Stimulated activated naive CD8-positive, alpha-beta T cell treated with anti-CD3 and anti-CD28 coated beads, Interleukin-15, Interleukin-2, amounts not matched to agents 100 ng/mL and 50 ng/mL, for 24 hours (primary cell): ENCODE measurements around the gene TAF10.

Source experiments
- H3K27ac Mint-ChIP-seq: one replicate; pipeline ENCODE4 v1.8.0; 2021; ENCODE audit warnings: mild to moderate bottlenecking, mixed read lengths
- H3K27me3 Mint-ChIP-seq: one replicate; pipeline ENCODE4 v1.8.0; 2021; ENCODE audit warnings: mixed read lengths
- H3K36me3 Mint-ChIP-seq: one replicate; pipeline ENCODE4 v1.8.0; 2021; ENCODE audit warnings: low read depth, mixed read lengths
- H3K4me1 Mint-ChIP-seq: one replicate; pipeline ENCODE4 v1.8.0; 2021; ENCODE audit warnings: low read depth, mixed read lengths
- H3K4me3 Mint-ChIP-seq: one replicate; pipeline ENCODE4 v1.8.0; 2021; ENCODE audit warnings: mild to moderate bottlenecking, mixed read lengths
- H3K9me3 Mint-ChIP-seq: one replicate; pipeline ENCODE4 v1.8.0; 2021; ENCODE audit warnings: mixed read lengths

TAF10 gene

DNA sequence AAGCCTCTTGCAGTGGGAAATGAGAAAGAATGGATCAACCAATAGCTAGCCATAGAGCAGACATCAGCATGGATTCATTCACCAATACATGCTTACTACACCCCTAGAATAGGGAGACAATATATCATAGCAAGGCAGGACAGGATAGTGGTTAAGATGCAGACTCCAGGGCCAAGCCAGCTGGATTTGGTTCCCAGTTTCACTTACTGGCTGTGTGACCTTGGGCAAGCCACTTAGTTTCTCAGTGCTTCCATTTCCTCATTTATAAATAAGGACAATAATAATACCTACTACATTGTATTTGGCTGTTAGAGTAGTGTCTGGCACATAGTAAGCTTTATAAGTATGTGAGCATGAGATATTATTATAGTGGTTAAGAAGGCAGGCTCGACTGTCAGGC is 36.5 kb upstream of the TAF10 start:
- Mint-ChIP-seq H3K27me3 (no peaks in the 10 kb centered on the region), H3K36me3 (no peaks in the 10 kb centered on the region), H3K4me3 (no peak overlapping the region), H3K9me3 (no peaks in the 10 kb centered on the region), H3K4me1 (no peaks in the 10 kb centered on the region), H3K27ac (no peak overlapping the region)

DNA sequence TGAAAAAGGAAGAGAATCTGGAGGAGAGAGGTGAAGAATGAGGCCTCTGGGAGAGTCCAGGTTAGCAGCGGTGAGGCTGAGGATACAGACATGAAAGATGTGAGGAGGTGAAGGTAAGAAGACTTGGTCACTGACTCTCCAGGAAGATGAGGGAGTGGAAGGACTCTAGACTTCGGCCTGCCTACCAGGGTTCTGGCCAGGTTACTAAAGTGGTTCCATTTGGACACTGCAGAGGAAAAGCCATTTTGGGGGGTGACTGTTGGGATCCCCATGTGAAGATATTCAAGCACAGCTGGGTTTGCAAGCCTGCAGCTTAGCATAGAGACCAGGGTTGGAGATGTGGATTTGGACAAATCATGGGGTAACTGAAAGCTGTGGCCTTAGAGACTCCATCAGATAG is 35.8 kb upstream of the TAF10 start:
- H3K27ac Mint-ChIP-seq, result no peak overlapping the region
- H3K4me3 Mint-ChIP-seq, result no peak overlapping the region
- no peaks in the 10 kb centered on the region for H3K36me3 Mint-ChIP-seq
- no peaks in the 10 kb centered on the region for H3K9me3 Mint-ChIP-seq
- no peaks in the 10 kb centered on the region for H3K27me3 Mint-ChIP-seq
- no peaks in the 10 kb centered on the region for H3K4me1 Mint-ChIP-seq

DNA sequence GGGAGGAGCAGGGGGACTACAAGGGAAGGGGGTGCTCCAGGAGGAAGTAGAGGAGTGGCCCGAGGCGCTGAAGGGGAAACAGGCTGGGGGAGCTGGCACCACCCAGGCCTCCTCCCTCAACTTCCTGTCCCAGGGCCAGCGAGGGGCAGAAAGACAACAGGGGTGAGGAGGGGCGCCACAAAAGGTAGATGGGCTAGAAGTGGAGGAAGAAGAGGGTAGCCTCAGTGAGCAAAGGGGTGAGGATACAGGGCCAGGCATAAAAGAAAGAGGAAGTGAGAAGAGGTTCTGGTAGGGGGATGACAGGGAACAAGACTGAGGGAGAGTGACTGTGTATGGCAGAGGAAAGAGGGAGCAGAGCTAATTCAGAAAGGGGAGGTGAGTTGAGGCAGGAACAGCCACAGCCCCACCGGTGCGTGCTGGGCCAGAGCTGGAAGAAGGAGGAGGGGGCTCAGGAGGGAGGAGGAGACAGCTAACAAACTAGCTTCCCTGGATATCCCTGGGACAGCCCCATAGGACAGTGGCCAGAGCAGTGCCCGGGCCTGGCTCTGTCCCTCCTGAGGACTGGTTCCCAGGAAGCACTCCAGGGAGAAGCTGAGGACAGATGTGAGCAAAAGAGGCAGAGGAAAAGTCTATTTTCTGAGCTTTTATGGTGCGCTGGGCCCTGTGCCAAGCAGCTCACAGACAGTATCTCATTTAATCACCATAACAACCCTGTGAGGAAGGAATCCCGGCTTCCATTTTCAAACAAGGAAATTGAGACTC is 35.1 kb upstream of the TAF10 start:
- Mint-ChIP-seq H3K36me3 (no peaks in the 10 kb centered on the region), H3K27ac (no peak overlapping the region), H3K4me3 (no peak overlapping the region)

DNA sequence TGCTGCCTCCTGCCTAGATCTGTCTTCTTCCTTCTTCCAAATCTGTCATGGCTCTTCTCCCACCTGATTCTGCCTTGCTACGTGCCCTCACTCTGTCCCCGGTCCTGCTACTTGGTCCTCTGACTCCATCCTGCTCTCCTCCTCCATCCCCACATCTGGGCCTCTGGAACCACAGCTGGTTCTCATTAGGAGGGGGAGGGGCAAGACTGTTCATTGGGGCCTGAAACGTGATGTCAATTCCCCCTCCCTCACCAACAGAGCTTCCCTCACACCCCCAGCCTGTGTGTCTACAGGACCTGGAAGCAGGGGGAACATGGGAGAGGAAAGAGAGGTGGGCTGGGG is 34.5 kb upstream of the TAF10 start:
- H3K36me3 Mint-ChIP-seq, result no peaks in the 10 kb centered on the region
- H3K9me3 Mint-ChIP-seq, result no peaks in the 10 kb centered on the region
- H3K27me3 Mint-ChIP-seq, result no peaks in the 10 kb centered on the region
- no peak overlapping the region for H3K4me3 Mint-ChIP-seq
- no peak overlapping the region for H3K27ac Mint-ChIP-seq
- no peaks in the 10 kb centered on the region for H3K4me1 Mint-ChIP-seq

More for the DNA sequence above, 35.1 kb upstream of the TAF10 start:
- Mint-ChIP-seq H3K27me3 (no peaks in the 10 kb centered on the region), H3K9me3 (no peaks in the 10 kb centered on the region), H3K4me1 (no peaks in the 10 kb centered on the region)

DNA sequence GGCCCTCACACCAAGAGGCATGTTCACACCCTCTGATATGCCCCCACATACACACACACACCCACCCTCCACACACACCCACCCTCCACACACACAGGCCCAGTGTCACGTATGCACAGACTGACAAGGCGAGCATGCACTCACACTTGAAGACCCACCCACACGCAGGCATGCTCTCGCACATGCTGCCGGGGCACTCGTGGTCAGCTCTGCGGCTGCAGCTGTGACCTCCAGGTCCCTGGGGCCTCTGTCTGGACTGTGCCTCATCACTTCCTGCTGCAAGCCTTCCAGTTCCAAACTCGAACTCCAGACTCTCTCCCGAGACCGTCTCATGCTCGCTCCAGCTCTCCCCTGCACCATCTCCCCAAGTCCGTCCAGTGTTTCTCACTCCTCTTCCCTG is 34.1 kb upstream of the TAF10 start:
- no peaks in the 10 kb centered on the region for H3K27me3 Mint-ChIP-seq
- H3K4me1 Mint-ChIP-seq, result no peaks in the 10 kb centered on the region
- no peaks in the 10 kb centered on the region for H3K9me3 Mint-ChIP-seq
- no peak overlapping the region for H3K27ac Mint-ChIP-seq
- H3K4me3 Mint-ChIP-seq, result no peak overlapping the region
- no peaks in the 10 kb centered on the region for H3K36me3 Mint-ChIP-seq

DNA sequence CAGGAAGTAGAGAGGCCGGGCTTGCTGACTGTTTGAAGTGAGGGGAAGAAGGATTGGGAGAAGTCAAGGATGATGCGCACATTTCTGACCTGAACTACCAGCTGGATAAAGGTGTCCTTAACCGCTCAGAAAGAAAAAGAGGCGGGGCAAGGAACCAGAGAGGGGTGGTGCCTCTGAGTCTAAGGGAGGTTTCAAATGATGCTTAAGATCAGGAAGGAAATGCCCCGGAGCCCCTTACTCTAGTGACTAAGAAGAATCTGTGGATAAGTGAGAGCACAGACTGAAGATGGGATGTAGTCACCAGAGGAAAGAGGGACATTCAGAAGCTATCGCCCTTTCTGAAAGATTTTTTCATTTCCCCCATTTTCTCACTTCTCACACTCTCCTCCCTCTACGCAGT is 30.9 kb upstream of the TAF10 start:
- Mint-ChIP-seq H3K4me3 (no peak overlapping the region), H3K27me3 (no peaks in the 10 kb centered on the region), H3K36me3 (no peaks in the 10 kb centered on the region), H3K9me3 (no peaks in the 10 kb centered on the region), H3K27ac (no peak overlapping the region), H3K4me1 (no peaks in the 10 kb centered on the region)

DNA sequence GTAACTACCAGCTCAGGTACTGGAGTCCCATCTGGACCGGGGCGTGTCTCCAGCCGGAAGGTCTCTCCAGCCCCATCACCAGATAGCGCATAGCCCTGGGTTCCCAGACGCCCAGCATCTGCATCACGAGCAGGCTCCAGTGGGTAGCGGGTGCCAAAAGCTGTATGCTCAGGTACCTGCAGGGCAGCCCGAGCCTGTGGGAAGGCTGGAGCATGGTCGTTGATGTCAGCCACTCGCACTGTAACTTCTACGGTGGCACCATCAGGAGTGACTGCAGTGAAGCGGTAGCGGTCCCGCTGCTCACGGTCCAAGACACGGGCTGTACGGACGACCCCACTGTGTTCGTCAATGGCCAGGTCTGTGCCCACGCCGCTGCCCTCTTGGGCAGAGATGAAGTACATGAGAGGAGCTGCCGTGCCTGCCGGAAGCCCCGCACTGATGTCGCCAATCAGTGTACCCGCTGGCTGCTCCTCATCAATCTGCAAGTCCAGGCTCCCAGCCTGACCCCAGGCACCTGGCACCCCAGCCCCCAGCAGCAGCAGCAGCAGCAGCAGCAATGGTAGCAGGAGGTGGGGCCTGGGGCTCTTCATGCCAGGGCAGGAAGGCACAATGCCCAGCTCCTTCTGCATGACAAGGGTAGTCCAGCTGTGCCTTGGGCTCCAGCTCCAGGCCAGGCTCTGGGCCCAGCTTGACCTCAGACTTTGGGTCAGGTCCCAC is 29.1 kb upstream of the TAF10 start:
- H3K4me3 Mint-ChIP-seq, result no peak overlapping the region
- no peak overlapping the region for H3K27ac Mint-ChIP-seq
- no peaks in the 10 kb centered on the region for H3K36me3 Mint-ChIP-seq
- H3K27me3 Mint-ChIP-seq, result no peaks in the 10 kb centered on the region
- no peaks in the 10 kb centered on the region for H3K4me1 Mint-ChIP-seq
- H3K9me3 Mint-ChIP-seq, result no peaks in the 10 kb centered on the region

DNA sequence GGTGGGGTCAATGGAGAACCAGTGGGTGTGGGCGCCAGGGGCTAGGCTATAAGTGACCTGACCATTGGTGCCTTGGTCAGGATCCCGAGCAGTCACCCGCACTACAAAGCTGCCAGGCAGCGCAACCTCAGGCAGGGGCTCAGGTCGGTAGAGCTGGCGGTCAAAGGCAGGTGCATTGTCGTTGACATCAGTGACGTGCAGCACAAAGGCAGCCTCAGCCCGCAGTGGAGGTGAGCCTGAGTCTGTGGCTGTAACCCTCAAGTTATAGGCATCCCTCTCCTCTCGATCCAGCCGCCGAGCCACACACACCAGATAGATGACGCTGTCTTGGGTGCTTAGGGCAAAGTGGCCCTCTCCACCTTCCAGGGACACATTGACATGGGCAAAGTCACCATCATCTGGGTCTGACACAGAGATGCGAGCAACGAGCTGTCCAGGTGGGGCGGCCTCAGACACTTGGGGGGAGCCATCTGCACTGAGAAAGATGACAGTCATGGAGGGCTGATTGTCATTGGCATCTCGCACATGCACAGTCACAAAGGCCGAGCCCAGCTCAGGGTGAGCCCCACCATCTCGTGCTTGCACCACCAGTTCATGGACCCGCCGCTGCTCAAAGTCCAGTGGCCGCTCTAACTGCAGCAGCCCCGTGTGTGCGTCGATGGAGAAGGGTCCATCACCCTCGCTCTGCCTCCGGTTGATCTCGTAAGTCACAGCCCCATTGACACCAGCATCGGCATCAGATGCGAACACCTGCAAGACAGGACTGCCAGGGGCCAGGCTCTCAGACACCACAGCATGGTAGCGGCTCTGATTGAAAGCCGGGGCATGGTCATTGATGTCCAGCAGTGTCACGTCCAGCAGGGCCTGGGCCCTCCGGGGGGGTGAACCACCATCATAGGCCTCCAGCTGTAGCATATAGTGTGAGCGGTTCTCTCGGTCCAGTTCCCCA is 28.3 kb upstream of the TAF10 start:
- no peak overlapping the region for H3K4me3 Mint-ChIP-seq
- no peaks in the 10 kb centered on the region for H3K9me3 Mint-ChIP-seq
- no peaks in the 10 kb centered on the region for H3K4me1 Mint-ChIP-seq
- no peaks in the 10 kb centered on the region for H3K36me3 Mint-ChIP-seq
- no peak overlapping the region for H3K27ac Mint-ChIP-seq
- no peaks in the 10 kb centered on the region for H3K27me3 Mint-ChIP-seq

DNA sequence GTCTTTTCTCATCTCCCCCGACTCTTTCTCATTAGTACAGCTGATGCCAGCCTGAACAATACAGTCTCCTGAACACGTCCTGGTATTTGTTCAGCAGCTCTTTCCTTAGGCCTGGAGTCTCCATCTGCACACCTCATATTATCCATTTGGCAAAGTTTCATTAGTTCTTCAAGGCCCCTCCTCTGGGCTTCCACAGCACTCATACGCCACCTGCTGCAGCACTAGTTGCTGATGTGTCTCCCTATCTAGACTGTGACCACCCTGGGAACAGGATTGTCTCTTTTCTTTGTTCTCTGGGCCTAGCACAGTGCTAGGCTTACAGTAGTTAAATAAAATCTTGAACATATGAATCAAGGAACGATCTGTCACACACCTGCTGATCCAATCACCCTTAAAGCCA is 26.4 kb upstream of the TAF10 start:
- H3K27ac Mint-ChIP-seq, result no peak overlapping the region
- H3K36me3 Mint-ChIP-seq, result no peaks in the 10 kb centered on the region
- no peaks in the 10 kb centered on the region for H3K27me3 Mint-ChIP-seq
- no peaks in the 10 kb centered on the region for H3K4me1 Mint-ChIP-seq
- H3K4me3 Mint-ChIP-seq, result no peak overlapping the region
- no peaks in the 10 kb centered on the region for H3K9me3 Mint-ChIP-seq

DNA sequence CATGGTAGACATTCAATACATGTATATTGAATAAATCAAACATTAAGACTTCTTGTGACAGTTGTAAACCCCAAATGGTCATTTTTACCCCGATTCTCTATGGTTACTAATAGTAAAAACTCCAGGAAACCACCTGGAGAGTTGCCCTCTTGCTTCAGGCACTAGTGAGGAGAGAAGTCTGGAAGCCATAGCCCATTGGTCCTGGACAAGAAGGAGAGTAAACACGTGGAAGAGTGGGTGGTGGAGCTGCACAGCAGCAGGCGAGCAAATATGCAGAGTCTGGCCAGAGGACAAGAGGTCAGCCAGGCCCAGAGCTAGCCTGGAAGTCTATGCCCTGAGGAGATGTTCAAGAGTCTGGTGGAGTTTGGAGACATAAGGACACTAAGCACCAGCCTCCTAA is 25.9 kb upstream of the TAF10 start:
- Mint-ChIP-seq H3K36me3 (no peaks in the 10 kb centered on the region), H3K27me3 (no peaks in the 10 kb centered on the region), H3K4me1 (no peaks in the 10 kb centered on the region), H3K9me3 (no peaks in the 10 kb centered on the region), H3K4me3 (no peak overlapping the region), H3K27ac (no peak overlapping the region)

DNA sequence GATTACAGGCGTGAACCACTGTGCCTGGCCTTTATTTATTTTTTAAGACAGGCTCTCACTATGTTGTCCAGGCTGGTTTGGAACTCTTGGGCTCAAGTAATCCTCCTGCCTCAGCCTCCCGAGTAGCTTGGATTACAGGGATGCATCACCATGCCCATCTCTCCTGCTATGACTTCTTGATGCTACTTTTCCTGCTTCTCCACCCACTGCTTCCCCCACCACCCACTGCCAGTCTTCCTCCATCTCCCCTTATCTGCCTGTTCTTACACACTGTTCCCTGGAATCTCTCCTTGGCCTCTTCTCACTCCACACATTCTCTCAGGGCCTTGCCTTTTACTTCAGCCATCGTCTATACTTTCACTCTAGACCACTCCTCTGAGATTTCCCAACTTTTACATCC is 24.5 kb upstream of the TAF10 start:
- no peaks in the 10 kb centered on the region for H3K9me3 Mint-ChIP-seq
- H3K4me1 Mint-ChIP-seq, result peaks cover 6% of the 10 kb centered on the region
- no peaks in the 10 kb centered on the region for H3K27me3 Mint-ChIP-seq
- H3K4me3 Mint-ChIP-seq, result no peak overlapping the region
- no peaks in the 10 kb centered on the region for H3K36me3 Mint-ChIP-seq
- H3K27ac Mint-ChIP-seq, result no peak overlapping the region

DNA sequence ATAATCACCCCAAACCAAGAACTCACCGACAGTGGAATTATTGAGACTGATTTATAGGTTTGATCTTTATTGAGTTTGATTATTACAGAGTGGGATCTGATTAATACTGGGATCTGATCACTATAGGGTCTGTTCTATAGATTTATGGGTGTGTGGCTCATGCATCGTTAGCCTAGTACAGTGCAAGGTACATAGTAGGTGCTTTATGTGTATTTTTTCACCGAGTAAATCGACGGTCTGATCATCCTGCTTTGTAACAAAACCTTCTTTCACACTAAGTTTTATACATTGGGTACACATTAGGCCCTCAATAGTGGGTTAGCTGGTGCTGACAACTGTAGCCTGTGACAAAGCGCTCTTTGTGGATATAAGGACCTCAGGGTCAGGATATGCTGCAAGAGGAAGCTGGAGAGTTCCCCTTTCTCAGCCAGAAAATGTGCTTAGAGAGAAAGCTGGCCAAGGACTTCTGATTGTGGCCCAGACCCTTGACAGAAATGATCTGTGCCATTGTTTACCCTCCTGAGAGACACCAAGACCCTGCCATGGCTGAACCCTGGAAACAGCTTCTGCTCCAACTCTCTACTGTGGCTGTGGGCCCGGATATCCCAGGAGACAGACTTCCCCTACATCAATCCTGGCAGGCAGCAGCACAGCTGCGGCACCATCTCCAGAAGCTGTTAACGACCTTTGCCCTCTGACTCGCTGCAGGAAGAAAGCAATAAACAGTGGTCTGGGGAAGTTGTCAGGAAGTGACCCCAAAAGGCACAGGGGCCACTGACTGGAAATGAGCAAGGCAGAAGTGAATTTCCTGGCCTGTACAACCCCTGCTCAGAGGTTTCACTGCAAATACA is 23.3 kb upstream of the TAF10 start:
- Mint-ChIP-seq H3K4me1 (peaks cover 6% of the 10 kb centered on the region), H3K36me3 (no peaks in the 10 kb centered on the region)

DNA sequence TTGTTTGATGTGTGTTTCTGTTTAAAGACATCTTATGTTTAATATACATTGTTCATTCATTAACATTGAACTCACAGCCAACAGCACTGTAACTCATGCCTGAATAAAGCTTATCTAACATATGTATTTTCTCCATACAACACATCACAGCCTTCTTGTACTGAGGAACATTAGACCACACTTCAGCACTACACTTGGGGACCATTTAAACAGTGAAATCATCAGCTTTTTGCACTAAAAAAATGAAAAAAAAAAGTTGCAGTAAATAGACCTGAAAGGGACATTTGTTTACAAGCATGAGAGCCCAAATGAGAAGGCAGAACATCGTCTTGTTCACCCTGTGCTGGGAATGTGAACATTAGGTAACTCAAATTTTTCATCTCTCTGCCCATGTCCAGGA is 22.5 kb upstream of the TAF10 start:
- no peaks in the 10 kb centered on the region for H3K36me3 Mint-ChIP-seq
- H3K4me1 Mint-ChIP-seq, result peaks cover 6% of the 10 kb centered on the region
- no peak overlapping the region for H3K4me3 Mint-ChIP-seq
- no peaks in the 10 kb centered on the region for H3K27me3 Mint-ChIP-seq
- no peak overlapping the region for H3K27ac Mint-ChIP-seq
- H3K9me3 Mint-ChIP-seq, result no peaks in the 10 kb centered on the region

More for the DNA sequence above, 23.3 kb upstream of the TAF10 start:
- no peak overlapping the region for H3K4me3 Mint-ChIP-seq
- H3K9me3 Mint-ChIP-seq, result no peaks in the 10 kb centered on the region
- H3K27ac Mint-ChIP-seq, result no peak overlapping the region
- H3K27me3 Mint-ChIP-seq, result no peaks in the 10 kb centered on the region
